ENCODE measurements around the gene SRMS.

- TF ChIP-seq MAX (IDR thresholded peaks at IDR 0.05) (no peak), RAD21 (IDR thresholded peaks at IDR 0.05) (no peak), RXRA (IDR thresholded peaks at IDR 0.05) (no peak), REST (IDR thresholded peaks at IDR 0.05) (no peak), CTCF (IDR thresholded peaks at IDR 0.05; ENCODE audit: low read depth, low read length, missing input control) (no peak), JUND (IDR thresholded peaks at IDR 0.05) (no peak), TAF1 (conservative IDR thresholded peaks at IDR 0.05) (no peak), GABPA (IDR thresholded peaks at IDR 0.05 in 1 of 2, conservative IDR thresholded peaks at IDR 0.05 in 1 of 2) (no peak), SP1 (IDR thresholded peaks at IDR 0.05) (no peak), EGR1 (IDR thresholded peaks at IDR 0.05; ENCODE audit: low read depth in 2 of 2) (no peak), HNF4G (IDR thresholded peaks at IDR 0.05) (no peak)
Observed at GRCh38 chr20:63542696-63543095, 4.9 kb downstream of the SRMS start.

Data from liver (tissue), 3 donors.